Activated CD8-positive, alpha-beta memory T cell treated with anti-CD3 and anti-CD28 coated beads, Interleukin-2, amount 50 U/mL, for 24 hours (primary cell): ENCODE results near the gene SLCO4A1.
"Not testable (repeated sequence)": the region's sequence is repeated elsewhere in the genome, so short reads cannot be mapped to it uniquely, and the experiment has no call there.

ENCODE experiments used
- DNase-seq: peaks from one replicate; pipeline ENCODE4 v3.0.0-alpha.2; 2020; ENCODE audit errors: extremely low read depth

Gene SLCO4A1

DNA sequence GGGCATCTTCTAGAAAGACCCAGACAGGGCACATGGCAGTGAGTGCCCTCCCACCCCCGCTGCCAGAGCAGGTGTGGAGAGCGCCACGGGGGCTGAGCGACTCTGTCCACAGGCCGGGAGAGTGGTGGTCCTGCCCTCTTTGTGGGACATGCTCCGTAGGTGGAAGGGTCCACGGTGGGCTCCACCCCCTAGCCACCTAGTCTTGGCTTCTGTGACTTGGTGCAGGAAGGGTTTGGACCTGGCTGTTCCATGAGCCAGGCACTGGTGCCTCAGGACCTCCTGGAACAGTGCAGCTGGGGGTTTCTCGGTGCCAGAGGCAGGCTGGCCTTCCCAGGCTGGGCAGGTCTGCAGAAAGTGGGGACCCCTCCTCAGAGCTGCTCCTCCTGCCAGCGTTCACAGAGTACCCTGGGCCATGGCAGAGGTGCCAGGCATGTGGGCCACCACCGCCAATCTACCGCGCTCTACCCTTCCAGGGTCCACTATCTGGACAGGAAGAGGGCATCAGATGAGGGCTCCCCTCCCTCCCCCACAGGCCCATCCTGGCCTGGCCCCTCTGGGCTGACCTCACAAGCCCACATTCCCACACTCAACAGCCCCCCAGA, 23.0 kb downstream of the SLCO4A1 start:
- DNase-seq = no peak

DNA sequence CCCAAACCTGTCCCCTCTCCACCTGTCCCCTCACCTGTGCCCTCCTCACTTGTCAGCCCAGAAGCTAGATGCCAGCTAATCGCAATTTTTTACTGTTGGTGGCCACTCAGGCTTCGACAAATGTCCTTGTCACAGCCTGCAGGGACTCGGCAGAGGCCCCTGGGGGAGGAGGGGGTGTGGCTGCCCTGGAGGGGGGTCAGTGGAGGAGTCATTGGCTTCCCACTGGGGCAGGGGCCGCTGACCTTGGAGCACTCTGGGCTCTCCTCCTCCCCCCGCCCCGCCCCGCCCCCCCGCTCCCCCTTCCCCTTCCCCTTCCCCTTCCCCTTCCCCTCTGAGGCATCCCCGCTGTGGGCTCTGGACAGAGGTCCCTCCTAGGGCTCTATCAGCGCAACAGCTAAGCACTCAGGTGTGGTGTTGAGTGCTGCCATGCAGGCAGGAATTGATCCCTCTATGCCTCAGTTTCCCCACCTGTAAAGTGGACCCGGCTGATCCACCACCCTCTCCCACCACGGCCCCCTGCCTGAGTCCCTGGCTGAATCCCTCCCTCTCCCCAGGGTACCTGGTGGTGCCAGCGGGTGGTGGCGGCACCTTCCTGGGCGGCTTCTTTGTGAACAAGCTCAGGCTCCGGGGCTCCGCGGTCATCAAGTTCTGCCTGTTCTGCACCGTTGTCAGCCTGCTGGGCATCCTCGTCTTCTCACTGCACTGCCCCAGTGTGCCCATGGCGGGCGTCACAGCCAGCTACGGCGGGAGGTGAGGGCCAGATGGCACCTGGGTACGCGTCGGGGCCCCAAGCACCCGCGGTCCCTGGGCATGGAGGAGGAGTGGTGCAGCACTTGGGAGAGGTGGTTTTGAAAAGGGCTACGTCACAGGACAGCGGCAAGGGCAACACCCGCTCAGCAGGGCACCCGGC, 23.8 kb downstream of the SLCO4A1 start:
- no peak for DNase-seq

DNA sequence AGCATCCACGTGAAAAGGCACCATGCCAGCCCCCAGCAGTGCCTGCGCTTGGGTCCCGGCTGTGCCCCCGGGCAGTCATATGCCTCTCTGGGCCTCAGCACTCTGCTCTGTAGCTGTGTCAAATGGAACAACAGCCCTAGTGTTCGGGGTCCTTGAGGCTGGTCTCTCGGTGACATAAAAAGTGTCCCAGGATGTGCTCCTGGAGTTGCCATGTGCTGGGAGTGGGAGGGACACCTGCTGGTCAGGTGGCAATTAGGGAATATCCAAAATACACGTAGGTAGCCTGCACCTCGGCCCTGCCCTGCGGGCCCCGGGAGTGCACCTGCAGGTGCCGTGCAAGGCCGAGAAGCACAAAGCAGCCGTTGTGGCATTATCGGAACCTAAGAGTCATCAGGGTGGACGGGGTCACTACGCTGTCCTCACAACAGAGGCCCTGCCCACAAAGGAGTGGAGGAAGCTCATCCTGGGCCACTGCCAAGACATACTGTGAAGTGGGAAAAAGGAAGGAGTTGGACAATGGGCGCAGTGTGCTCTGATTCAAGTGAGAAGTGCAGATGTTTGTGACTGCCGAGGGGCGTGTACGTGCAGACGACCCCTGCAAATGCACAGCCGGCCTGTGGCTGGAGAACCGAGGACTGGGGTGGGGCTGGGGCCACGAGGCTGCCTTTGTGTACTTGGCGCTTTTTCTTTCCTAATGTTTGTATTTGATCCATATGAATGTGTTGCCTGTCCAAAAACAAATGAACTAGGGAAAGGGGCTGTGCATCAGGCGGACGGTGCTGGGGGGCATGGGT, 24.6 kb downstream of the SLCO4A1 start:
- no peak for DNase-seq

DNA sequence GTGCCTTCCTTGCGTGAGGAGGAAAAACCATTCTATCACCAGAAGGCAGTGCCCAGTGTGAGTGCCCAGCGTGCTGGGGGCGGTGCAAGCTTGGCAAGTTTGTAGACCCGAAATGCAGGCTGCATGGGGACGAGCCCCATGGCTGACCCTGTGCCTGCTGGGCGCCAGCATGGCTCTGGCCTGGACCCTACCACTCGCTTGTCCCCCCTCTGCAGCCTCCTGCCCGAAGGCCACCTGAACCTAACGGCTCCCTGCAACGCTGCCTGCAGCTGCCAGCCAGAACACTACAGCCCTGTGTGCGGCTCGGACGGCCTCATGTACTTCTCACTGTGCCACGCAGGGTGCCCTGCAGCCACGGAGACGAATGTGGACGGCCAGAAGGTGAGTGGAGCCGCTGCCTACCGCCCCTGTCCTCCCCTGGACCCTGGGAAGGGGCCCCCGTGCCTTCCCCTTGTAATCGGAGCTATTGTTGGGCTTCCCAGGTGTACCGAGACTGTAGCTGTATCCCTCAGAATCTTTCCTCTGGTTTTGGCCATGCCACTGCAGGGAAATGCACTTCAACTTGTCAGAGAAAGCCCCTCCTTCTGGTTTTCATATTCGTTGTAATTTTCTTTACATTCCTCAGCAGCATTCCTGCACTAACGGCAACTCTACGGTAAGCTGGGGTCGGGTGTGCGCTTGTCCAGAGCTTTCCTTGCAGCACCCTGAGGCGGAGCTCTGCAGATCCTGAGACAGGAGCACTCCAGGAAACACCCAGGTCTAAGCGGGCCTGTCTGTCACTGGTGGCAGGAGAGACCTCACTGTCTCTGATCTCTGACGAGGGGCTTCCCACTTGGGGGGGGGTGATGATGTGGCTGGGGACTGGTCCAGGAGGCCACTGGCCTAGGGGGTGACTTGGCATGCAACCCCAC, 25.5 kb downstream of the SLCO4A1 start:
- DNase-seq = no peak

DNA sequence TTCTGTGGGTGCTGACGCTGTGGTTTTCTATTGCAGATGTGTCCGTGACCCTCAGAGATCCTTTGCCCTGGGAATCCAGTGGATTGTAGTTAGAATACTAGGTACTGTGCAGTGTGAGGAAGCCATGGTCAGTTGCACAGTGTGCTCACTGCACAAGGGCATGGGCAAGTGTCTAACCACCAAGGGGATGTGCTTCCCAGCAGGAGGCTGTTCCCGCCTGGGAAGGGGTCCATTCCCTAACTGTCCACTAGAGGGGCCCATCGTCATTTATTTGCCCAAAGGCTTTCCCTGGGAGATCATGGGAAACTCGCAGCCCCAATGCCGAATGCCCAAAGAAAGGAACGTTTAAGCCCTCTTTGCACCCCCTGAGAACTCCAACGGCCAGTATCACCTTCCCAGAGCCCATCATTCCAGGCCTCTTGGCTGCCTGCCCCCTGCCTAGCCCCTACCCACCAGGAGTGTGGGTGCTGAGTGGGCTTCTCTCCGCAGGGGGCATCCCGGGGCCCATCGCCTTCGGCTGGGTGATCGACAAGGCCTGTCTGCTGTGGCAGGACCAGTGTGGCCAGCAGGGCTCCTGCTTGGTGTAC, 26.2 kb downstream of the SLCO4A1 start:
- no peak for DNase-seq

DNA sequence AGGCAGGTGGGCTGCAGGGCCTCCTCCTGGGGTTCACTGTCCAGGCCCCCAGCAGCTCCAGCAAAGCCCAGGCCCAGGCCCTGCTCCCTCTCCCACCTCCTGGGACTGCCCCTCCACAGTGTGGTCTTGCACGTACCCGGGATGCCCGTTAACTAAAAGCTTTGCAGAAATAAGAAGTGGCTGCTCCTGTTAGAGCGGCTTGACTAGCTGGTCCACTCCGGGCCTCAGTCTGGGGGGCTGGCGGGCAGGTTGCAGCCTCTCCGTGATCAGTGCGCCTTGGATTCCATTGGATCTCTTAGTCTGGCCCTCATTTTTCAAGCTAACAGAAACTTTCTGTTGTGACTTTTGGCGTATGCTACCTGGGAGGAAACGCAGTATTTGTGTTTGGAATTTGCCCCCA, 26.9 kb downstream of the SLCO4A1 start:
- DNase-seq = no peak

DNA sequence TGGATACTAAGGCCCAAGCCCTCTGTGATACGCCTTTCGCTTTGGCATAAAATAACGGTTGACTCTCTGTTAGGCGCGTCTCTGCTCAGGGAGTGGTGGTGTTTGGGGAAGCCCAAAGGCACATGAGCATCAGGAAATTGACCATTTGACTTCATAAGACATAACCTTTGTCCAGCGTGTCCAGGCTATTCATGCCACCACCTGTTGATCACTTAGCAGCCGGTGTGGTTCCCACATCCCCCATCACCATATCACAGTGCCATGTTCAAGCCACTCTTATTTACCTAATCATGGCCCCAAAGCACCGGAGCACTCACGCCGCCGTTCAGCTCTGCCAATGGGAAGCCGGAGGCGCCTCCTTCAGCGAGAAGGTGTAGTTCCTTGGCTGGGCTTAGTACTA, 27.9 kb downstream of the SLCO4A1 start:
- DNase-seq = no peak

DNA sequence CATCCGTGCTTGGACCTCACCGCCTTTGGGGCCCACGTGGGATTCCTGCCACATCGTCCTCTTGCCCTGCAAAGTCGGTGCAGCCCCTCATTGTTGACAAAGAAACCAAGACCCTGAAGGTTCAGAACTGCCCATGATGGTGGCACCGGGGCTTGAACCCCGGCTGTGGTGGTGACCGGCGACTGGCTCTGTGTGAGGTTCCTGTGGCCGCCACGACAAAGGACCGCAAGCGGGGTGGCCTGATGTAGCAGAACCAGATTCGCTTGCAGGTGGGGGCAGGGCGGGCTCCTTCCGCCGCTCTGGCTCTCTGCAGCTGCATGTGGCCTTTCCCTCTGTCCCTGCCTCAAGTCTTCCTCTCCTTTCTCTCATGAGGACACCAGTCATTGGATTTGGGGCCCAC, 28.7 kb downstream of the SLCO4A1 start:
- DNase-seq = no peak

DNA sequence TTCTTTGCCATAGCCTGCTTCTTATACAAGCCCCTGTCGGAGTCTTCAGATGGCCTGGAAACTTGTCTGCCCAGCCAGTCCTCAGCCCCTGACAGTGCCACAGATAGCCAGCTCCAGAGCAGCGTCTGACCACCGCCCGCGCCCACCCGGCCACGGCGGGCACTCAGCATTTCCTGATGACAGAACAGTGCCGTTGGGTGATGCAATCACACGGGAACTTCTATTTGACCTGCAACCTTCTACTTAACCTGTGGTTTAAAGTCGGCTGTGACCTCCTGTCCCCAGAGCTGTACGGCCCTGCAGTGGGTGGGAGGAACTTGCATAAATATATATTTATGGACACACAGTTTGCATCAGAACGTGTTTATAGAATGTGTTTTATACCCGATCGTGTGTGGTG, 29.5 kb downstream of the SLCO4A1 start:
- no peak for DNase-seq

DNA sequence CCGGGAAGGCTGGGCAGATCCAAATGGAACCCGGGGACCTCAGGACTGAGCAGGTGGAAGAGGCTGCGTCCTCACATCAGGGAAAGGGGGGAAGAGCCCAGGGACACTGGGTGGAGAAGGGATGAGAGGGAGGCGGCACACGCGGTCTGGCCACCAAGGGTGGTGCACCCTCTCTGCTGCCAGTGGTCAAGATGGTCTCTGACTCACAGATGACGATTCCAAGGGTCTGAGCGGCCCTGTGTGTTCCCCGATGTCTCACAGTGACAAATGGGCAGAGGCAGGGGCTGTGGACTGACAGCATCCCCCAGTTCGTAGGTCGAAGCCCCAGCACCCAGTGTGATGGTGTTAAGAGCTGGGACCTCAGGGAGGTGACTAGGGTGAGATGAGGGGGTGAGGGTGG, 32.1 kb downstream of the SLCO4A1 start:
- DNase-seq = no peak

DNA sequence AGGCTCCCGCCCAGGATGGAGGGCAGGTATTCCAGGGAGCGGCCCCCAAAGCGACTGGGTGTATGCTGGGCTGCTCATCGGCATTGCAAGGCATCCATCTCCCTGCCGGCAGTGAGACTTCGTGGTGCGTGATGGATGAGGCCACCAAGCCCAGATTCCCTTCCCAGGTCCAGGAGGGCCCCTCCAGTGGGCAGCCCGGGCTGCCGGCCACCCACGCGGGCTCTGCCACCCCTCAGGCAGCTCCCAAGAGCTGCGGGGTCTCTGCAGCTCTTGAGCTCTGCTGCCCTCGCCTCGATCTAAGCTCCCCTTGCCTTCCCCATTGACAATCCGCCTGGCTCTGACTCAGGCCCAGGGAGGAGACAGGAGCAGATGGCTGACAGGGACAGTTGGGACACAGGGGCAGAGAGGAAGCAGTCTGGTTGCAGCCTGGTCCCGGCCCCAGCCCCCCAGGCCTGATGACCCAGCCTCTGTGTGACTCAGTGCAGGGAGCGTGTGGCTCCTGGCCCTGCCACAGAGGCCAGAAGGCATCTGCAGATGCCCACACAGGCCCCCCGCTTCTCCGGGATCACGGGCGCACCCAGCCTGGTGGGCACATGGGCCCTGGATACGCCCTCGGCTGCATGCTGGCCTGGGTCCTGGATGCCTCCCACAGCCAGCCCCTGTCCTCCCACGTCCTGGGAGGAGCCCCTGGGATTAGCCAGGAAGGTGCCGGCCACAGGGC, 33.0 kb downstream of the SLCO4A1 start:
- no peak for DNase-seq

DNA sequence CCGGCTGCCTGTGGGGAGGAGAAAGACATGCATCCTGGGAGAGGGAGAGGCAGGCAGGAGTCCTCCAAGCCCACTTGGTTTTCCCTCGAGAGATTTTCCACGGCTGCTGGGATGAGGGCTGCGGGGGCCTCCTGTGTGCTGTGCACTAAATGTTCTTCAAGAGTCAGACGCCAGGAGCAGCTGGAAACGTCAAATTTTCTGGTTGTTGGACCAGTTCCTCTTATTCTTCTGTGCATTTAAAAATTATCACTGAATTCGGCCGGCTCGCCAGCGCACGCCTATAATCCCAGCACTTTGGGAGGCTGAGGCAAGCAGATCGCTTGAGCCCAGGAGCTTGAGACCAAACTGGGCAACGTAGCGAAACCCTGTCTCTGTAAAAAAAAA, 33.6 kb downstream of the SLCO4A1 start:
- no peak for DNase-seq

DNA sequence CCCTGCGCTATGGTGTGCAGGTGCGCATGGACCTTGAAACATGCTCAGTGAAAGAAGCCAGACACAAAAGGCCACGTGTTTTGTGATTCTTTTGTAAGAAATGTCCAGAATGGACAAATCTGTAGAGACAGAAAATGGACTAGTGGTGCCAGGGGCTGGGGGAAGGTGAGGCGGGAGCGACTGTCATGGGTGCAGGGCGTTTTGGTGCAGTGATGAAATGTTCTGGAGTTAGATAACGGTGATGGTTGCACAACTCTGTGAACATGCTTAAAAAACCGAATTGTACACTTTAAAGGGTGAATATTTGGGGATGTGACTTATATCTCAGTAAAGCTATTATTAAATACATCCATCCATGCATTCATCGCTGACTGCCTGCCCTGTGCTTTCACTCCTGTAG, 34.7 kb downstream of the SLCO4A1 start:
- no peak for DNase-seq

DNA sequence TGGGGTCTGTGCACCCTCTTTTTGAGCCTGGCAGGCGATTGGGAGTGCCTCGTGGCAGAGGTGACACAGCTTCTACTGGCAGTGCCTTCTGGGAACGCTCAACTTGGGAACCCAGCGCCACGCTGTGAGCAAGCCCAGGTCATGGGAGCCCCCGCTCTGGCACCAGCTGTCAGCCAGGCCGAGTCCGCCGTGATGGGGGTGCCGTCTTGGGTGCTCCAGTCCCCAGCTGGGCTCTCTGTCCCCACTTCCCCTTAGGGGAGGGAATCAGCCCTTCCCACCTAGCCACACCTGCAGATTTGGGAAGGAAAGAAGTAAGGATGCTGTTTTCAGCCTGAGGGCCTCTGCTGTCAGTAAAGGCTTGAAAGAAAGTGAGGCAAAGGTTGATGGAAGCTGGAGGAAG, 35.4 kb downstream of the SLCO4A1 start:
- DNase-seq = no peak

DNA sequence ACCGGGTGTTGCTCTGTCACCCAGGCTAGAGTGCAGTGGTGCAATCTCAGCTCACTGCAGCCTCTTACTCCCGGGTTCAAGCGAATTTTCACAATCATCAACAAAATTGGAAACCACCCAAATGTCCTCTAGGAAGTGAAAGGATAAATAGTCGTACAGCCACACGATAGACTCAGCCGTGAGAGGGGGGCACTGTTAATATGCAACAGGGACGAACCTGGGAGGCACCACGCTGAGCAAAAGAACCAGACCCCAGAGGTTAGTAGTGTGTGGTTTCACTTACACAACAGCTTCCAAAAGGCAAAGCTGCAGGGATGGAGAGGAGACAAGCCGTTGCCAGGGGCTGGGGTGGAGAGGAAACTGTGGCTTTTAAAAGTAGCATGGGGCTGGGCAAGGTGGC, 36.2 kb downstream of the SLCO4A1 start:
- DNase-seq = no peak

DNA sequence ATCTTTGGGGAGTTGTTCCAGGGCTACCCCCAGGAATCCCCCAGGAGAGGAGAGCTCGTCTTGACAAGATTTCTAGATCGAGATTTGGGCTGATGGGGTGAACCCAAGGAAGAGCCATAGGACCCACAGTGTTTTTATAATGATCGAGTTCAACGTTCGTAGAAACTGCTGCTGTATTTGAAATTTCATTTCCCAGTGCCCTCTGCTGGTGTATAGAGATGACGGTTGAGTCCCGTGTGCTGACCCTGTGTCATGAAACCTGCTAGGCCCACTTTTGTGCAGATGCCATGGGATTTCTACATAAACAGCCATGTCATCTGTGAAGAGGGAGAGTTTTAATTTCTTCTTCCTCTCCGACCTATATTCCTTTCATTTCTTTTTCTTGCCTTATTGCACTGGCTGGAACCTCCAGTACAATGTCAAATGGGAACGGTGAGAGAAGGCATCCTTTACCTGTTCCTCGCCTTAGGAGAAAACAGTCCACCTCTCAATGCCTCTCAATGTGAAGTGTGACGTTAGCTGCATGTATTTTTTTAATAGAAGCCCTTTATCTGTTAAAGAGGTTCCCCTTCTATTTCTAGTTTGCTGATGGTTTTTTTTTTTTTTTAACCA, 37.8 kb downstream of the SLCO4A1 start:
- DNase-seq = no peak

DNA sequence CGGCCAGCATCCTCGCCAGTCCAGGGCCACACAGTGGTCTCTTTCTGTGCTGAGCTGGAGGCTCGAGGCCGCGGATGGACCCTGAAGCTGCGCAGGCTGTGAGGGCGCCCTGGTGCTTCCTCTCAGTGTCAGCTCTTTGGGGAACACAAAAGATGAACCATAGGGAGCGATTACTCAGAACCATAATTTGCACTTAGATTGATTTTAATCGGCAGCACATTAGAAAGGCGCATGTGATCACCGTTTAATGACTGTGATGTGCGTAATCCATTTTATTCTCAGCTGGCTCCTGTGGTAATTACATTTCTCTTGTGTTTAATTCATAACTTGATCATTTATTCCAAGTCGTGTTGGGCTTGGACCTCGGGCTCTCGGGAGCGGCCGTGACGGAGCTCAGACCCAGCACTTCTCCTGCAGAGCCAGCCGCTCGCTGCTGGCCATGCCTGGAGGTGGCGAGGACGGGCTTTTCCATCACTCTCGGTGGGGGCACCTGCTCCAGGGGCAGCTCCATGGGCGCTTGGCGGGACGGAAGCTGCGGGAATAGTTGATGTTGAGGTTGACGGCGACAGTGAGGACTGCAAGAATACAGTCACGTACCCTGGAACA, 40.7 kb downstream of the SLCO4A1 start:
- no peak for DNase-seq

DNA sequence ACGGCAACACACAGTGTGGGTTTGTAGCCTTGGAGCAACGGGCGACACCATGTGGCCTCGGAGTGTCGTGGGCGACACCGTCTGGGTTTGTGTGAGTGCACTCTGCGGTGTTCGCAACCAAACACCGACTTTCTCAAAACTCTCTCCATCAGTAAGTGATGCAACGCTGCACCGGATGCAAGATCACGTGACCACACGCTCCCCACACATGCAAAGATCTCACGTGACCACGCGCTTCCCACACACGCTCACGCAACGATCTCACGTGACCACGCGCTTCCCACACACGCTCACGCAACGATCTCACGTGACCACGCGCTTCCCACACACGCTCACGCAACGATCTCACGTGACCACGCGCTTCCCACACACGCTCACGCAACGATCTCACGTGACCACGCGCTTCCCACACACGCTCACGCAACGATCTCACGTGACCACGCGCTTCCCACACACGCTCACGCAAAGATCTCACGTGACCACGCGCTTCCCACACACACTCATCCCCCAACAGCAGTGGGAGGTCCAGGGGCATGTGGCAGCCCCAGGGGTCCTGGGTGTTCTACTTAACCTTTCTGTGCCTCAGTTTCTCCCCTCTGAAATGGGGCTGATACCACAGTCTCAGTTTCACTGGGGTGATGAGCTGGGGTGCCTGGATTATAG, 41.5 kb downstream of the SLCO4A1 start:
- not testable (repeated sequence) for DNase-seq

DNA sequence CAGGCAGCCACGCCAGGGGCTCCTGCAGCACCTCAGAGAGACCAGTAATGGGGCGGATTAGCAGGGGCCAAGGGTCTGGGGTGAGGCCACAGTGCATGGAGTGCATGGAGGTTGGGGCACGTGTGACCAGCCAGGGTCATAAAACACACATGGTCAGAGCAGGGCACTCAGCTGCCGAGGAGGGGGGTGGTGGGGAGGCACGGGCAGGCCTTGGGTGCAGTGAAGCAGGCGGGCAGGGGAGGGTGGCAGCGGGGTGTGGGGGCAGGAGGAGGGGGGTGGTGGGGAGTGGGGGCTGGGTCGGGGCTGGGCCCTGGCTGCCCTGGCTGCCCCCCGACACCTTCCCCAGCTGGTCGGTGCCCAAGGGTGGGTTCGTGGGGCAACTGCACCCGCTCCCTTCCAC, 42.7 kb downstream of the SLCO4A1 start:
- DNase-seq = no peak
